Parietal lobe (tissue), 2 donors: ENCODE data around the gene GALNT17. TPM values are rescaled to one million over a fixed set of nuclear protein-coding genes. Genes with fewer than 3 reads are reported as not detected.

ENCODE experiments used
- small RNA-seq: library from RNA; depleted of rRNA; stranded (forward); fragments of <200 nt; gene quantifications from one replicate; pipeline ENCODE3, GENCODE V24; 2014; ENCODE audit warnings: low replicate concordance
- total RNA-seq: library from RNA; depleted of rRNA; stranded (reverse); fragments of >200 nt; gene quantifications from one replicate; pipeline ENCODE4 v1.2.3, GENCODE V29; 2014

GALNT17 gene
- 17.2 TPM for total RNA-seq

GRCh38 chr7:71132127-71132376 is at the start of gene GALNT17:
TSS of gene GALNT17 (plus strand) at chr7:71132144.

Small RNA genes lying within 50 kb of the gene (small RNA-seq; reads per million reads assigned to genes)
- not detected for gene MIR3914-1
- not detected for gene RN7SKP75
